Karpas-422 (cell line): ENCODE data around the gene CXCR1. TPM values are rescaled to one million over a fixed set of nuclear protein-coding genes. Genes with fewer than 3 reads are reported as not detected.

Source experiments
- DNase-seq: peaks from one replicate; pipeline ENCODE4 v3.0.0-alpha.2; 2015
- H2AFZ ChIP-seq: fragments of 200-600 bp; sonication (generic); 2 replicates; pipeline ENCODE4 v1.6.1; 2014; ENCODE audit warnings: antibody characterized with exemption, low read length, mixed read lengths
- H3K27ac ChIP-seq: fragments of 200-600 bp; sonication (generic); 2 replicates; pipeline ENCODE4 v1.5.1; 2014; ENCODE audit warnings: mild to moderate bottlenecking, low read length, moderate library complexity
- H3K27me3 ChIP-seq: fragments of 200-600 bp; sonication (generic); 2 replicates; pipeline ENCODE4 v1.6.1; 2014; ENCODE audit warnings: low read length, mixed read lengths
- H3K36me3 ChIP-seq: fragments of 200-600 bp; sonication (generic); 2 replicates; pipeline ENCODE4 v1.6.1; 2014; ENCODE audit warnings: low read length, mixed read lengths; ENCODE audit not compliant: insufficient read depth
- H3K4me1 ChIP-seq: fragments of 200-600 bp; sonication (generic); 2 replicates; pipeline ENCODE4 v1.6.1; 2014; ENCODE audit warnings: mild to moderate bottlenecking, low read length, mixed read lengths
- H3K4me2 ChIP-seq: fragments of 200-600 bp; sonication (generic); 2 replicates; pipeline ENCODE4 v1.6.1; 2014; ENCODE audit warnings: low read length, low read depth, mild to moderate bottlenecking; ENCODE audit not compliant: poor library complexity, severe bottlenecking
- H3K4me3 ChIP-seq: fragments of 200-600 bp; sonication (generic); 2 replicates; pipeline ENCODE4 v1.5.1; 2014; ENCODE audit warnings: mild to moderate bottlenecking, antibody characterized with exemption, low read length, mixed read lengths
- H3K79me2 ChIP-seq: fragments of 200-600 bp; sonication (generic); 2 replicates; pipeline ENCODE4 v1.6.1; 2014; ENCODE audit warnings: mild to moderate bottlenecking, low read length, mixed read lengths
- H3K9ac ChIP-seq: fragments of 200-600 bp; sonication (generic); 2 replicates; pipeline ENCODE4 v1.6.0; 2014; ENCODE audit warnings: low read length
- H3K9me2 ChIP-seq: fragments of 200-600 bp; sonication (generic), shearing (Covaris generic); replicated peaks from 2 replicates; pipeline ENCODE4 v1.6.0; 2014; ENCODE audit warnings: mild to moderate bottlenecking, low read length, moderate library complexity; ENCODE audit not compliant: insufficient read depth
- H3K9me3 ChIP-seq: fragments of 300-700, 200-600 bp; sonication (generic); 2 replicates; pipeline ENCODE4 v1.6.1; 2014; ENCODE audit warnings: low read length, mixed read lengths
- H4K20me1 ChIP-seq: fragments of 200-600 bp; sonication (generic); 2 replicates; pipeline ENCODE4 v1.6.1; 2014; ENCODE audit warnings: mild to moderate bottlenecking, antibody characterized with exemption, low read length, low read depth; ENCODE audit not compliant: insufficient read depth
- total RNA-seq: library from RNA; depleted of rRNA; stranded (reverse); fragments of >200 nt; shearing (Covaris generic); gene quantifications from 2 replicates; pipeline ENCODE4 v1.2.3, GENCODE V29; 2014; ENCODE audit warnings: low replicate concordance

Gene CXCR1
- total RNA-seq, 1 experiment from 2014 or later: not detected

GRCh38 chr2:218192902-218193430 lies 26.2 kb upstream of the CXCR1 start:
- H3K27ac ChIP-seq: no peak overlapping the region
- no peak overlapping the region for H3K4me2 ChIP-seq
- no peak overlapping the region for H2AFZ ChIP-seq
- H3K4me3 ChIP-seq: no peak overlapping the region
- no peaks in the 10 kb centered on the region for H3K9me2 ChIP-seq
- H3K4me1 ChIP-seq: no peaks in the 10 kb centered on the region
- H4K20me1 ChIP-seq: 0 out of 2 replicates have a peak, but pooled peaks cover under 1% of the 10 kb centered on the region
- no peaks in the 10 kb centered on the region for H3K27me3 ChIP-seq
- DNase-seq: no peak
- H3K9me3 ChIP-seq: no peaks in the 10 kb centered on the region
- no peaks in the 10 kb centered on the region for H3K36me3 ChIP-seq
- no peaks in the 10 kb centered on the region for H3K79me2 ChIP-seq
- H3K9ac ChIP-seq: no peak overlapping the region

GRCh38 chr2:218188528-218188927 lies 21.8 kb upstream of the CXCR1 start:
- no peaks in the 10 kb centered on the region for H3K9me2 ChIP-seq
- H3K9me3 ChIP-seq: no peaks in the 10 kb centered on the region
- H4K20me1 ChIP-seq: no peaks in the 10 kb centered on the region
- H3K36me3 ChIP-seq: no peaks in the 10 kb centered on the region
- H3K9ac ChIP-seq: no peak overlapping the region
- no peak overlapping the region for H3K27ac ChIP-seq
- no peaks in the 10 kb centered on the region for H3K27me3 ChIP-seq
- H3K4me1 ChIP-seq: peaks cover 5% of the 10 kb centered on the region
- H3K4me2 ChIP-seq: no peak overlapping the region
- H3K4me3 ChIP-seq: no peak overlapping the region
- H2AFZ ChIP-seq: no peak overlapping the region
- no peaks in the 10 kb centered on the region for H3K79me2 ChIP-seq
- DNase-seq: no peak

- H3K9ac ChIP-seq: no peak overlapping the region
- no peaks in the 10 kb centered on the region for H3K9me3 ChIP-seq
- peak overlapping the region; percentile 60; the same call in 1 of the 2 replicates for H2AFZ ChIP-seq
- H3K36me3 ChIP-seq: no peaks in the 10 kb centered on the region
- no peaks in the 10 kb centered on the region for H3K9me2 ChIP-seq
- H3K27ac ChIP-seq: no peak overlapping the region
- no peak for DNase-seq
- peaks cover 5% of the 10 kb centered on the region for H3K4me1 ChIP-seq
- no peaks in the 10 kb centered on the region for H3K79me2 ChIP-seq
- no peaks in the 10 kb centered on the region for H4K20me1 ChIP-seq
- H3K27me3 ChIP-seq: no peaks in the 10 kb centered on the region
- H3K4me2 ChIP-seq: no peak overlapping the region
- no peak overlapping the region for H3K4me3 ChIP-seq
Measured at GRCh38 chr2:218187296-218188015, 20.7 kb upstream of the CXCR1 start.

- no peaks in the 10 kb centered on the region for H3K9me2 ChIP-seq
- H2AFZ ChIP-seq: peak overlapping the region; percentile 60
- no peaks in the 10 kb centered on the region for H3K27me3 ChIP-seq
- no peaks in the 10 kb centered on the region for H3K9me3 ChIP-seq
- no peak overlapping the region for H3K27ac ChIP-seq
- no peak for DNase-seq
- 0 out of 2 replicates have a peak overlapping the region, but pooled peaks have one; percentile 19 for H3K9ac ChIP-seq
- H3K4me1 ChIP-seq: peaks cover 5% of the 10 kb centered on the region
- H3K79me2 ChIP-seq: no peaks in the 10 kb centered on the region
- H3K4me2 ChIP-seq: peak overlapping the region; percentile 55
- H3K4me3 ChIP-seq: no peak overlapping the region; the same call in 1 of the 2 replicates
- no peaks in the 10 kb centered on the region for H3K36me3 ChIP-seq
- H4K20me1 ChIP-seq: no peaks in the 10 kb centered on the region
Measured at GRCh38 chr2:218186876-218187275, 20.1 kb upstream of the CXCR1 start.

GRCh38 chr2:218186355-218186766 lies 19.6 kb upstream of the CXCR1 start:
- Histone ChIP-seq H3K27ac (no peak overlapping the region), H3K9me2 (no peaks in the 10 kb centered on the region), H3K4me3 (no peak overlapping the region; the same call in 1 of the 2 replicates), H3K9ac (0 out of 2 replicates have a peak overlapping the region, but pooled peaks have one; percentile 19), H3K36me3 (no peaks in the 10 kb centered on the region), H3K9me3 (no peaks in the 10 kb centered on the region), H3K4me1 (peaks cover 5% of the 10 kb centered on the region), H3K79me2 (no peaks in the 10 kb centered on the region), H3K27me3 (no peaks in the 10 kb centered on the region), H2AFZ (peak overlapping the region; percentile 60), H3K4me2 (peak overlapping the region; percentile 55), H4K20me1 (no peaks in the 10 kb centered on the region)
- DNase-seq: peak; percentile 88

DNA sequence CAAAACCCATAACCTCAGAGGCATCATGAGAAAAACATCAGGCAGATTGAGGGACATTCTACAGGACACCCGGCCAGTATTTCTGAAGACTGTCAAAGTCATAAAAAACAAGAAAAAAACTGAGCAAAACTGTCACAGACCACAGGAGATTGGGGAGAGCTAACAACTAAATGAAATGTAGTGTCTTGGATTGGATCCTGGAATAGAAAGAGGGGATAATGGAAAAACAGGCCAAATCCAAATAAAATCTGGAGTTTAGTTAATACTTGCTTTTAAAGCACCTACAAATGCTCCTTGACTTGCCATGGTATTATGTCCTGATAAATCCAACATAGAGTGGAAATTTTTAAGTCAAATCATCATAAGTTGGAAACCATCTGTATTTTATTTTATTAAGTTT lies 17.6 kb upstream of the CXCR1 start:
- no peak overlapping the region for H3K4me2 ChIP-seq
- no peaks in the 10 kb centered on the region for H3K79me2 ChIP-seq
- peaks cover 5% of the 10 kb centered on the region for H3K4me1 ChIP-seq
- H4K20me1 ChIP-seq: no peaks in the 10 kb centered on the region
- no peak overlapping the region for H3K4me3 ChIP-seq
- no peaks in the 10 kb centered on the region for H3K36me3 ChIP-seq
- no peaks in the 10 kb centered on the region for H3K27me3 ChIP-seq
- H3K27ac ChIP-seq: no peak overlapping the region
- DNase-seq: no peak
- H3K9me2 ChIP-seq: no peaks in the 10 kb centered on the region
- no peaks in the 10 kb centered on the region for H3K9me3 ChIP-seq
- no peak overlapping the region for H3K9ac ChIP-seq
- H2AFZ ChIP-seq: no peak overlapping the region

- Histone ChIP-seq H3K79me2 (no peaks in the 10 kb centered on the region), H3K9me2 (no peaks in the 10 kb centered on the region), H3K36me3 (no peaks in the 10 kb centered on the region), H3K9me3 (no peaks in the 10 kb centered on the region), H3K9ac (no peak overlapping the region), H3K27ac (no peak overlapping the region), H3K4me1 (no peaks in the 10 kb centered on the region), H4K20me1 (no peaks in the 10 kb centered on the region), H3K27me3 (no peaks in the 10 kb centered on the region), H3K4me3 (no peak overlapping the region), H3K4me2 (no peak overlapping the region), H2AFZ (no peak overlapping the region)
- DNase-seq: no peak
Measured at GRCh38 chr2:218180467-218181114, 13.8 kb upstream of the CXCR1 start.

DNA sequence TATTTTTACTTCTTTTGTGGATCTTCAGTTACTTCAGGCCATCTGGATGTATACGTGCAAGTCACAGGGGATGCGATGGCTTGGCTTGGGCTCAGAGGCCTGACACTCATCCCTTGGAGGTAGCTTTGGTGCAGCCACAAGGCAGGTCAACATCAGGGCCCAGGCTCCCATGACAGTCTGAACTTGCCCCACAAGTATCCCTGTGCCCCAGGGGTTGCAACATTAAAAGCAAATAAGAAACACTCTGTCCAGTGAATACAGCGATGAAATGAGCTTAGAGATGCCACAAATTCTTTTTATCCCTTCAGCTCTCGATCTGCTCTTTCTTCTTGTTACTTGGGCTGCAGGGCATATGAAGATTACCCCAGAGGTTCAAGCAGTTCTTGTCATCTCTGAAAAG lies 13.0 kb upstream of the CXCR1 start:
- Histone ChIP-seq H3K4me1 (no peaks in the 10 kb centered on the region), H3K27ac (no peak overlapping the region), H3K4me3 (no peak overlapping the region), H3K4me2 (no peak overlapping the region), H4K20me1 (no peaks in the 10 kb centered on the region), H3K9me3 (no peaks in the 10 kb centered on the region), H3K9ac (no peak overlapping the region), H3K36me3 (no peaks in the 10 kb centered on the region), H2AFZ (no peak overlapping the region), H3K9me2 (no peaks in the 10 kb centered on the region), H3K27me3 (no peaks in the 10 kb centered on the region), H3K79me2 (no peaks in the 10 kb centered on the region)
- DNase-seq: no peak
